ENCODE data around the gene METTL27.
"Not testable (repeated sequence)": the region's sequence is repeated elsewhere in the genome, so short reads cannot be mapped to it uniquely, and the experiment has no call there.

METTL27 gene

GRCh38 chr7:73866446-73866767 is 24.1 kb upstream of the METTL27 start:
- FAIRE-seq, result no peak

- peak; percentile 17 for FAIRE-seq
These were observed 23.6 kb upstream of the METTL27 start for GRCh38 chr7:73865738-73866445.

- no peak for FAIRE-seq
These were observed 22.8 kb upstream of the METTL27 start for GRCh38 chr7:73864981-73865711.

GRCh38 chr7:73861305-73861704 is 19.0 kb upstream of the METTL27 start:
- no peak for FAIRE-seq

GRCh38 chr7:73860859-73861258 is 18.5 kb upstream of the METTL27 start, which contains the start of gene TMEM270:
Gene TMEM270, plus strand, starts transcription at chr7:73861159. Its CDS starts 36 bp downstream, at chr7:73861195.
- no peak for FAIRE-seq

GRCh38 chr7:73858807-73859206 is 16.5 kb upstream of the METTL27 start:
- FAIRE-seq, result no peak

- FAIRE-seq, result no peak
These were observed 14.6 kb upstream of the METTL27 start for GRCh38 chr7:73856941-73857340.

GRCh38 chr7:73852500-73852899 is 10.2 kb upstream of the METTL27 start:
- FAIRE-seq, result no peak

- peak; percentile 95 for FAIRE-seq
These were observed 9.4 kb upstream of the METTL27 start for GRCh38 chr7:73851410-73852338.

- FAIRE-seq, result no peak
These were observed 8.5 kb upstream of the METTL27 start for GRCh38 chr7:73850781-73851207.

- FAIRE-seq, result no peak
These were observed 5.8 kb upstream of the METTL27 start for GRCh38 chr7:73847941-73848723.

GRCh38 chr7:73845701-73846195 is 3.4 kb upstream of the METTL27 start:
- FAIRE-seq, result not testable (repeated sequence)

- FAIRE-seq, result no peak
These were observed 2.6 kb upstream of the METTL27 start for GRCh38 chr7:73844848-73845460.

GRCh38 chr7:73844131-73844547 is 1.8 kb upstream of the METTL27 start:
- FAIRE-seq, result no peak

GRCh38 chr7:73841689-73842066 is 638 bp downstream of the METTL27 start:
- no peak for FAIRE-seq

- FAIRE-seq, result no peak
These were observed 1.5 kb downstream of the METTL27 start for GRCh38 chr7:73840715-73841379.

GRCh38 chr7:73839743-73840714 is 2.3 kb downstream of the METTL27 start:
- FAIRE-seq, result no peak

GRCh38 chr7:73839290-73839689 is 3.0 kb downstream of the METTL27 start:
- FAIRE-seq, result no peak

- FAIRE-seq, result no peak
These were observed 3.7 kb downstream of the METTL27 start for GRCh38 chr7:73838642-73839041.

- FAIRE-seq, result peak; percentile 89
These were observed 5.1 kb downstream of the METTL27 start for GRCh38 chr7:73837167-73837566.
